ENCODE data around the gene BRD7. TPM values are rescaled to one million over a fixed set of nuclear protein-coding genes. Genes with fewer than 3 reads are reported as not detected.
A peak's percentile ranks its signal among the peaks of the same experiment; 100 is the strongest.

The BRD7 gene
- polyA plus RNA-seq, 2 of the 4 experiments (the other 2 are of a cell fraction) = 60.4 to 94.5 TPM

- Histone ChIP-seq H3K4me2 (no peak overlapping the region), H3K9me3 (no peaks in the 10 kb centered on the region), H3K4me1 (no peaks in the 10 kb centered on the region), H3K4me3 (no peak overlapping the region), H3K27ac (no peak overlapping the region)
- 98% methylated on average over 7 of the region's 7 CpGs for WGBS (ENCODE audit: missing lambda C conversion rate)
- TF ChIP-seq NPAS2 (CRISPR knock-in tag; IDR thresholded peaks at IDR 0.05; ENCODE audit: borderline replicate concordance) (no peak), ZFP36 (IDR thresholded peaks at IDR 0.05; ENCODE audit: borderline replicate concordance, partially characterized antibody) (peak; percentile 81), HMGXB4 (CRISPR knock-in tag; IDR thresholded peaks at IDR 0.05; ENCODE audit: borderline replicate concordance) (no peak)
- FAIRE-seq (no peak), DNase-seq (ENCODE audit: low read depth in 1 of 2, low spot score in 1 of 2) (no peak), ATAC-seq (no peak)
- ChIA-PET CTCF (interaction anchor here (1.1 to 2.5 kb wide), 5 partner anchors 11 to 83 kb away, joined by 3 to 9 read pairs (median 5); no protein-coding TSS in a partner anchor), POLR2A (no interaction called here)
Observed at GRCh38 chr16:50295541-50296132, 73.2 kb downstream of the BRD7 start.

GRCh38 chr16:50294955-50295354 is 73.8 kb downstream of the BRD7 start:
- Histone ChIP-seq H3K4me1 (no peaks in the 10 kb centered on the region), H3K4me2 (no peak overlapping the region), H3K9me3 (no peaks in the 10 kb centered on the region), H3K4me3 (no peak overlapping the region), H3K27ac (no peak overlapping the region)
- ChIA-PET POLR2A (no interaction called here), CTCF (interaction anchor here (0.8 to 2.5 kb wide), 5 partner anchors 15 to 82 kb away, joined by 3 to 9 read pairs (median 4); no protein-coding TSS in a partner anchor)
- no peak for FAIRE-seq
- no peak for TF ChIP-seq CBX8 (IDR thresholded peaks at IDR 0.05)
- no peak for TF ChIP-seq POLR2AphosphoS2 (conservative IDR thresholded peaks at IDR 0.05; ENCODE audit: low read length)
- TF ChIP-seq, protein P1, sequence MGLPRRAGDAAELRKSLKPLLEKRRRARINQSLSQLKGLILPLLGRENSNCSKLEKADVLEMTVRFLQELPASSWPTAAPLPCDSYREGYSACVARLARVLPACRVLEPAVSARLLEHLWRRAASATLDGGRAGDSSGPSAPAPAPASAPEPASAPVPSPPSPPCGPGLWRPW (IDR thresholded peaks at IDR 0.05) = no peak
- no peak for TF ChIP-seq NFE2L2 (conservative IDR thresholded peaks at IDR 0.05; ENCODE audit: low read length)
- no peak for TF ChIP-seq JUNB (IDR thresholded peaks at IDR 0.05)
- no peak for TF ChIP-seq RFX5 (IDR thresholded peaks at IDR 0.05)
- no peak for TF ChIP-seq CEBPB (IDR thresholded peaks at IDR 0.05)
- no peak for TF ChIP-seq HDAC2 (IDR thresholded peaks at IDR 0.05)
- no peak for TF ChIP-seq CBX2 (IDR thresholded peaks at IDR 0.05; ENCODE audit: borderline replicate concordance, low read depth)
- ATAC-seq = no peak
- DNase-seq (ENCODE audit: low read depth in 1 of 2, low spot score in 1 of 2) = no peak
- WGBS (ENCODE audit: missing lambda C conversion rate) = 63% methylated on average over 4 of the region's 4 CpGs

DNA sequence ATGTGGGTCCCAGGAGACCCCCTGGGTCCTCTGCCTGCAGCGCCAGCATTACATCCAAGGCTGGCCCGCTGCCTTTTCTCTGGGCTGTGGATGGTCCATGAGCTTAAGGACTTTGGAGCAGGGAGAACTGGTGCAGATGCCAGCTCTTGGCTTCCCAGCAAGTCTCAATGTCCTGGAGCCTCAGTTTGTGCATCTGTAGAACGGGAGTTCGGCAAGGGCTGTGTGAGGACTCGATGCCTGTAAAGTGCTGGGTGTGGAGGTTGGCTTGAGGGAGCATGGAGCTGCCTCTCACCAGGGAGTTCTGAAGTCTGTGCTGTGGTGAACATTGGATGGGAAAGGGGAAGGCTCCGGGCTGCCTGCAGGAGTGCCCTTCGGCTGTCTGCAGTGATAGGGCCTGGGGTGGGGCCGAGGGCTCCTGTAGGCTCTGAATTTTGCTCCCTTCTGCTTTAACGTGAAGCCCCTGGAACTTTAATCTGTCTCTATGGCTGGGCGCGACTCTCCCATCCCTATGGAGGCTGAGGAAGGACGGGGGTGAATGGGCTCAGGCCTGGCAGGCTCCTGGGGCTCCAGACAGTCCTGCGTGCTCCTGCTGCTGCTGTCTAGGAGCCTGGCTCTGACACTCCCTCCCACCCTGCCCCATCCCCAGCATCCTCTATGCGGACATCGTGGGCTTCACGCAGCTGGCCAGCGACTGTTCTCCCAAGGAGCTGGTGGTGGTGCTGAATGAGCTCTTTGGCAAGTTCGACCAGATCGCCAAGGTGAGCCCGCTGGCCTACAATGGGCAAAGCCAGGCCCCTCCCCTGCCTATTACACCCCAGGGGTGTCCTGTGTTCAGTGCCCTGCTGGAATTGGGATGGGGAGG is 74.6 kb downstream of the BRD7 start:
- Histone ChIP-seq H3K27ac (no peak overlapping the region), H3K9me3 (no peaks in the 10 kb centered on the region), H3K4me2 (no peak overlapping the region), H3K4me1 (no peaks in the 10 kb centered on the region), H3K4me3 (no peak overlapping the region)
- POLR2A ChIA-PET = no interaction called here
- DNase-seq (ENCODE audit: low read depth in 1 of 2, low spot score in 1 of 2) (no peak), FAIRE-seq (no peak), ATAC-seq (no peak)
- CTCF ChIA-PET = interaction anchor here (0.8 to 2.3 kb wide), 3 partner anchors 14 to 33 kb away, joined by 3 to 5 read pairs (median 3); no protein-coding TSS in a partner anchor
- WGBS (ENCODE audit: missing lambda C conversion rate) = 94% methylated on average over 15 of the region's 20 CpGs
- no peak for TF ChIP-seq CBX8 (IDR thresholded peaks at IDR 0.05)
- no peak for TF ChIP-seq SMC3 (IDR thresholded peaks at IDR 0.05)
- no peak for TF ChIP-seq CHD4 (IDR thresholded peaks at IDR 0.05; ENCODE audit: borderline replicate concordance)
- TF ChIP-seq ZFP36 (IDR thresholded peaks at IDR 0.05; ENCODE audit: borderline replicate concordance, partially characterized antibody) = no peak
- TF ChIP-seq ZC3H11A (IDR thresholded peaks at IDR 0.05) = no peak
- TF ChIP-seq PHF8 (IDR thresholded peaks at IDR 0.05; ENCODE audit: borderline replicate concordance, low read depth) = no peak
- TF ChIP-seq CHD2 (IDR thresholded peaks at IDR 0.05; ENCODE audit: low read length, partially characterized antibody) = no peak
- no peak for TF ChIP-seq TFCP2L1 (CRISPR knock-in tag; IDR thresholded peaks at IDR 0.05)
- no peak for TF ChIP-seq FOXS1 (CRISPR knock-in tag; IDR thresholded peaks at IDR 0.05)
- TF ChIP-seq, protein P2, sequence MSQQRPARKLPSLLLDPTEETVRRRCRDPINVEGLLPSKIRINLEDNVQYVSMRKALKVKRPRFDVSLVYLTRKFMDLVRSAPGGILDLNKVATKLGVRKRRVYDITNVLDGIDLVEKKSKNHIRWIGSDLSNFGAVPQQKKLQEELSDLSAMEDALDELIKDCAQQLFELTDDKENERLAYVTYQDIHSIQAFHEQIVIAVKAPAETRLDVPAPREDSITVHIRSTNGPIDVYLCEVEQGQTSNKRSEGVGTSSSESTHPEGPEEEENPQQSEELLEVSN (IDR thresholded peaks at IDR 0.05; ENCODE audit: borderline replicate concordance, low read depth) = no peak
- TF ChIP-seq ZSCAN20 (CRISPR knock-in tag; IDR thresholded peaks at IDR 0.05) = no peak
- no peak for TF ChIP-seq RARB (CRISPR knock-in tag; IDR thresholded peaks at IDR 0.05)
- no peak for TF ChIP-seq HOXB5 (CRISPR knock-in tag; IDR thresholded peaks at IDR 0.05)
- no peak for TF ChIP-seq BHLHE40 (IDR thresholded peaks at IDR 0.05; ENCODE audit: low read depth, low read length)
- TF ChIP-seq CTCF (IDR thresholded peaks at IDR 0.05) = no peak
- TF ChIP-seq, protein P3, sequence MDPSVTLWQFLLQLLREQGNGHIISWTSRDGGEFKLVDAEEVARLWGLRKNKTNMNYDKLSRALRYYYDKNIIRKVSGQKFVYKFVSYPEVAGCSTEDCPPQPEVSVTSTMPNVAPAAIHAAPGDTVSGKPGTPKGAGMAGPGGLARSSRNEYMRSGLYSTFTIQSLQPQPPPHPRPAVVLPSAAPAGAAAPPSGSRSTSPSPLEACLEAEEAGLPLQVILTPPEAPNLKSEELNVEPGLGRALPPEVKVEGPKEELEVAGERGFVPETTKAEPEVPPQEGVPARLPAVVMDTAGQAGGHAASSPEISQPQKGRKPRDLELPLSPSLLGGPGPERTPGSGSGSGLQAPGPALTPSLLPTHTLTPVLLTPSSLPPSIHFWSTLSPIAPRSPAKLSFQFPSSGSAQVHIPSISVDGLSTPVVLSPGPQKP (IDR thresholded peaks at IDR 0.05; ENCODE audit: low read depth, low read length) = no peak

All from A549 (cell line).